GM23338 (cell line): ENCODE results near the gene MRFAP1. TPM values are rescaled to one million over a fixed set of nuclear protein-coding genes. Genes with fewer than 3 reads are reported as not detected.

Experiments
- ATAC-seq: fragments of 200-7000 bp; cut with Tn5 transposase; 3 replicates; pipeline ENCODE4 v1.9.1; 2020
- DNase-seq: peaks from one replicate; pipeline ENCODE4 v3.0.0-alpha.2; 2015; ENCODE audit warnings: low spot score
- H2AFZ ChIP-seq: fragments of 200-600 bp; sonication (generic); 2 replicates; pipeline ENCODE4 v1.8.0; 2016; ENCODE audit warnings: antibody characterized with exemption, mild to moderate bottlenecking, moderate library complexity
- H3F3A ChIP-seq: fragments of 200-600 bp; sonication (generic); replicated peaks from 2 replicates; pipeline ENCODE4 v1.8.0; 2017; ENCODE audit warnings: antibody characterized with exemption, mixed run types, low read depth
- H3K27ac ChIP-seq: fragments of 200-600 bp; sonication (generic); 2 replicates; pipeline ENCODE4 v1.6.1; 2016; ENCODE audit warnings: low read depth
- H3K27me3 ChIP-seq: fragments of 200-600 bp; sonication (generic); 2 replicates; pipeline ENCODE4 v1.8.0; 2016; ENCODE audit warnings: mild to moderate bottlenecking, mixed run types, moderate library complexity; ENCODE audit not compliant: insufficient read depth
- H3K36me3 ChIP-seq: fragments of 200-600 bp; sonication (generic); 2 replicates; pipeline ENCODE4 v1.8.0; 2016; ENCODE audit warnings: mild to moderate bottlenecking; ENCODE audit not compliant: insufficient read depth
- H3K4me1 ChIP-seq: fragments of 200-600 bp; sonication (generic); 2 replicates; pipeline ENCODE4 v1.8.0; 2016; ENCODE audit warnings: mild to moderate bottlenecking, moderate library complexity; ENCODE audit not compliant: insufficient read depth
- H3K4me2 ChIP-seq: fragments of 200-600 bp; sonication (generic); 2 replicates; pipeline ENCODE4 v1.7.1; 2017; ENCODE audit warnings: mixed run types
- H3K4me3 ChIP-seq: fragments of 200-600 bp; sonication (generic); 2 replicates; pipeline ENCODE4 v1.6.1; 2016; ENCODE audit warnings: mixed run types
- H3K79me2 ChIP-seq: fragments of 200-600 bp; sonication (generic); replicated peaks from 2 replicates; pipeline ENCODE4 v1.8.0; 2017; ENCODE audit warnings: mild to moderate bottlenecking; ENCODE audit not compliant: insufficient read depth
- H3K9me2 ChIP-seq: fragments of 200-600 bp; sonication (generic); 2 replicates; pipeline ENCODE4 v1.8.0; 2017; ENCODE audit not compliant: insufficient read depth
- H4K20me1 ChIP-seq: fragments of 200-600 bp; sonication (generic); replicated peaks from 2 replicates; pipeline ENCODE4 v1.8.0; 2017; ENCODE audit warnings: mild to moderate bottlenecking; ENCODE audit not compliant: insufficient read depth
- H3K27ac Mint-ChIP-seq: 2 replicates; pipeline ENCODE4 v1.8.0; 2020; ENCODE audit warnings: inconsistent platforms, mild to moderate bottlenecking, moderate library complexity, mixed read lengths
- H3K27me3 Mint-ChIP-seq: 3 replicates; pipeline ENCODE4 v1.8.0; 2022; ENCODE audit warnings: low read depth, mild to moderate bottlenecking, moderate library complexity, mixed read lengths, inconsistent platforms; ENCODE audit not compliant: insufficient read depth, poor library complexity
- H3K36me3 Mint-ChIP-seq: 3 replicates; pipeline ENCODE4 v1.8.0; 2021; ENCODE audit warnings: low read depth, mild to moderate bottlenecking, inconsistent platforms, moderate library complexity, mixed read lengths
- H3K4me1 Mint-ChIP-seq: 3 replicates; pipeline ENCODE4 v1.8.0; 2020; ENCODE audit warnings: mild to moderate bottlenecking, inconsistent platforms, mixed read lengths
- H3K4me3 Mint-ChIP-seq: 3 replicates; pipeline ENCODE4 v1.8.0; 2021; ENCODE audit warnings: moderate library complexity, mild to moderate bottlenecking, inconsistent platforms, mixed read lengths
- H3K9me3 Mint-ChIP-seq: 3 replicates; pipeline ENCODE4 v1.8.0; 2020; ENCODE audit warnings: moderate library complexity, mild to moderate bottlenecking, inconsistent platforms, mixed read lengths
- CTCF ChIP-seq, 2 experiments: fragments of 200-600 bp in 1 of 2; sonication (generic) in 1 of 2; conservative IDR thresholded peaks; 2 replicates each; pipeline versions ENCODE4 v1.5.1 to v1.6.1; 2016 to 2017; ENCODE audit warnings: antibody characterized with exemption in 2 of 2, low read depth in 2 of 2, mild to moderate bottlenecking in 2 of 2, moderate library complexity in 1 of 2
- ETS1 ChIP-seq: IDR thresholded peaks from 2 replicates; pipeline ENCODE4 v1.6.1; 2016; ENCODE audit warnings: antibody characterized with exemption
- EZH2 ChIP-seq: fragments of 200-600 bp; sonication (generic); IDR thresholded peaks from one replicate; pipeline ENCODE4 v1.8.0; 2017; ENCODE audit warnings: antibody characterized with exemption, mild to moderate bottlenecking, low read depth; ENCODE audit not compliant: unreplicated experiment
- EZH2phosphoT487 ChIP-seq: fragments of 200-600 bp; sonication (generic); IDR thresholded peaks from one replicate; pipeline ENCODE4 v1.8.1; 2018; ENCODE audit warnings: antibody characterized with exemption; ENCODE audit not compliant: unreplicated experiment
- JUNB ChIP-seq: IDR thresholded peaks from one replicate; pipeline ENCODE4 v1.6.1; 2016; ENCODE audit warnings: antibody characterized with exemption; ENCODE audit not compliant: unreplicated experiment
- NANOG ChIP-seq: IDR thresholded peaks from 2 replicates; pipeline ENCODE4 v1.6.1; 2016; ENCODE audit warnings: antibody characterized with exemption, borderline replicate concordance
- POLR2AphosphoS5 ChIP-seq: IDR thresholded peaks from 2 replicates; pipeline ENCODE4 v1.6.1; 2016; ENCODE audit warnings: antibody characterized with exemption, low read depth
- REST ChIP-seq: IDR thresholded peaks from one replicate; pipeline ENCODE4 v1.6.1; 2018; ENCODE audit warnings: antibody characterized with exemption; ENCODE audit not compliant: unreplicated experiment
- ZNF114 ChIP-seq: fragments of 250-450 bp; sonication (Bioruptor Pico); IDR thresholded peaks from 2 replicates; pipeline ENCODE4 v1.5.0; 2020; ENCODE audit warnings: mild to moderate bottlenecking, moderate library complexity
- ZNF331 ChIP-seq: fragments of 250-450 bp; sonication (Bioruptor Pico); IDR thresholded peaks from 2 replicates; pipeline ENCODE4 v1.5.0; 2020; ENCODE audit warnings: low read depth, mild to moderate bottlenecking, moderate library complexity
- polyA plus RNA-seq: library from polyadenylated mRNA; unstranded; fragments of >200 nt; fragmentation: Nextera tagmentation; extraction: Ambion mirVana; gene quantifications from 2 replicates; pipeline ENCODE4 v1.2.1, GENCODE V29; 2016
- total RNA-seq: library from RNA; depleted of rRNA; stranded (reverse); fragments of >200 nt; shearing (Covaris generic); gene quantifications from 2 replicates; pipeline ENCODE4 v1.2.3, GENCODE V29; 2014

Gene MRFAP1
- total and polyA plus RNA-seq, 2 experiments from 2014 or later: 154 to 288 TPM

- TF ChIP-seq CTCF (conservative IDR thresholded peaks at IDR 0.05; ENCODE audit: low read depth in 2 of 2) (no peak), POLR2AphosphoS5 (no peak)
These were observed 8.4 kb upstream of the MRFAP1 start (continued) for GRCh38 chr4:6632125-6632524.

GRCh38 chr4:6633091-6633906 lies 7.2 kb upstream of the MRFAP1 start:
- H3K27ac Mint-ChIP-seq: peak overlapping the region; percentile 85
- no peaks in the 10 kb centered on the region for H3K36me3 Mint-ChIP-seq
- Histone ChIP-seq H3K4me2 (0 out of 2 replicates have a peak overlapping the region, but pooled peaks have one; percentile 23), H3K9me2 (no peaks in the 10 kb centered on the region), H3K36me3 (no peaks in the 10 kb centered on the region), H2AFZ (no peak overlapping the region; the same call in 1 of the 2 replicates), H4K20me1 (no peaks in the 10 kb centered on the region), H3K4me3 (no peak overlapping the region), H3K27ac (peak overlapping the region; percentile 16), H3K79me2 (no peaks in the 10 kb centered on the region), H3K4me1 (peaks cover 10% of the 10 kb centered on the region; the same call in 1 of the 2 replicates), H3F3A (no peaks in the 10 kb centered on the region), H3K27me3 (no peaks in the 10 kb centered on the region)
- peaks cover 16% of the 10 kb centered on the region for H3K4me1 Mint-ChIP-seq
- no peak overlapping the region for H3K4me3 Mint-ChIP-seq
- ATAC-seq (peak; percentile 53), DNase-seq (peak; percentile 34)
- no peaks in the 10 kb centered on the region for H3K9me3 Mint-ChIP-seq
- no peak for TF ChIP-seq POLR2AphosphoS5
- no peaks in the 10 kb centered on the region for H3K27me3 Mint-ChIP-seq

- Histone ChIP-seq H3K4me3 (no peak overlapping the region), H3K79me2 (no peaks in the 10 kb centered on the region), H3K4me2 (no peak overlapping the region), H3K4me1 (peaks cover 12% of the 10 kb centered on the region; the same call in 1 of the 2 replicates), H4K20me1 (no peaks in the 10 kb centered on the region), H3F3A (no peaks in the 10 kb centered on the region; the same call in 1 of the 2 replicates), H3K9me2 (no peaks in the 10 kb centered on the region), H3K36me3 (no peaks in the 10 kb centered on the region), H3K27me3 (no peaks in the 10 kb centered on the region), H2AFZ (no peak overlapping the region), H3K27ac (no peak overlapping the region)
- no peak for DNase-seq
- TF ChIP-seq JUNB: no peak
- no peak for TF ChIP-seq ZNF114 (CRISPR knock-in tag)
- H3K9me3 Mint-ChIP-seq: no peaks in the 10 kb centered on the region
- H3K4me1 Mint-ChIP-seq: peaks cover 16% of the 10 kb centered on the region
- H3K4me3 Mint-ChIP-seq: no peak overlapping the region
- no peaks in the 10 kb centered on the region for H3K36me3 Mint-ChIP-seq
- no peak overlapping the region for H3K27ac Mint-ChIP-seq
- ATAC-seq: no peak
- H3K27me3 Mint-ChIP-seq: no peaks in the 10 kb centered on the region
These were observed 5.7 kb upstream of the MRFAP1 start for GRCh38 chr4:6634746-6635145.

DNA sequence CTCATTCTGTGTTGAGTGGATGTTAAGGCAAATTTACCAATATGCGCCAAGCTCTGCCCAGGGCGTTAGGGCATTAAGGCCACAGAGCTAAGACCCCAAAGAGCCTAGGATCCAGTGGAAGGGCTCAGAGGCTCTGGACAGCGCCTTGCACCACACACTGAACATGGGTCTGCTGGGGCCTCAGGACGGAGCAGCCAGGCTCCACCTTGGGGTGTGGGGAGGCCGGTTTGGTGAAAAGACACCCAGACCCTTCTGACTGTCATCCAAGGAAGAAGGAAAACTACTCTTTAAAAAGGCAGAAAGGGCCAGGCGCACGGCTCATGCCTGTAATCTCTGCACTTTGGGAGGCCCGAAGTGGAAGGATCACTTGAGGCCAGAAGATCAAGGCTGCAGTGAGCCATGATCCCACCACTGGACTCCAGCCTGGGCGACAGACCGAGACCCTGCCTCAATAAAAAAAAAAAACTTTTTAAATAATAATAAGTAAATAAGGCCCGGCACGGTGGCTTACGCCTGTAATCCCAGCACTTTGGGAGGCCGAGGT lies 1.3 kb upstream of the MRFAP1 start:
- TF ChIP-seq EZH2phosphoT487 (no peak), JUNB (no peak), NANOG (no peak), ETS1 (no peak), EZH2 (no peak), ZNF331 (no peak), REST (no peak)
- Histone ChIP-seq H2AFZ (no peak overlapping the region), H3K27me3 (no peaks in the 10 kb centered on the region), H4K20me1 (peaks cover 21% of the 10 kb centered on the region), H3K4me1 (peaks cover 16% of the 10 kb centered on the region), H3K27ac (no peak overlapping the region), H3K79me2 (peaks cover 28% of the 10 kb centered on the region), H3K9me2 (no peaks in the 10 kb centered on the region), H3K4me3 (no peak overlapping the region), H3K4me2 (no peak overlapping the region), H3F3A (peaks cover 4% of the 10 kb centered on the region), H3K36me3 (peaks cover 13% of the 10 kb centered on the region)
- H3K4me1 Mint-ChIP-seq: peaks cover 20% of the 10 kb centered on the region
- peaks cover 32% of the 10 kb centered on the region for H3K36me3 Mint-ChIP-seq
- no peak for ATAC-seq
- no peak overlapping the region for H3K27ac Mint-ChIP-seq
- H3K4me3 Mint-ChIP-seq: peak overlapping the region; percentile 49; the same call in 2 of the 3 replicates
- DNase-seq: no peak
- H3K9me3 Mint-ChIP-seq: peaks cover 6% of the 10 kb centered on the region; the same call in 1 of the 3 replicates
- H3K27me3 Mint-ChIP-seq: peaks cover 12% of the 10 kb centered on the region
